HepG2 (cell line): ENCODE results near the gene VDAC2. TPM values are rescaled to one million over a fixed set of nuclear protein-coding genes. Genes with fewer than 3 reads are reported as not detected.

Experiments
- CCDC6 ChIP-seq: sonication (generic); formaldehyde crosslinking; IDR thresholded peaks from 2 replicates; pipeline ENCODE4 v1.8.1; 2022; ENCODE audit warnings: mild to moderate bottlenecking, missing genetic modification reagents, moderate library complexity
- HIVEP1 ChIP-seq: sonication (generic); formaldehyde crosslinking; IDR thresholded peaks from 2 replicates; pipeline ENCODE4 v1.4.0; 2020; ENCODE audit warnings: mild to moderate bottlenecking, missing genetic modification reagents
- KDM1A ChIP-seq: IDR thresholded peaks from 2 replicates; pipeline ENCODE4 v1.6.1; 2016; ENCODE audit warnings: missing compliant biosample characterization
- KDM4B ChIP-seq: sonication (generic); formaldehyde crosslinking; IDR thresholded peaks from 2 replicates; pipeline ENCODE4 v1.4.0; 2020; ENCODE audit warnings: missing genetic modification reagents
- KDM6A ChIP-seq: IDR thresholded peaks from 2 replicates; pipeline ENCODE4 v1.6.1; 2016; ENCODE audit warnings: low read depth
- KMT2B ChIP-seq: IDR thresholded peaks from 2 replicates; pipeline ENCODE4 v1.6.1; 2016; ENCODE audit warnings: missing genetic modification reagents, missing compliant biosample characterization
- MATR3 ChIP-seq: sonication (generic); formaldehyde crosslinking; IDR thresholded peaks from 2 replicates; pipeline ENCODE4 v1.4.0; 2020; ENCODE audit warnings: missing genetic modification reagents
- MLLT10 ChIP-seq: sonication (generic); formaldehyde crosslinking; IDR thresholded peaks from 2 replicates; pipeline ENCODE4 v1.4.0; 2020; ENCODE audit warnings: missing genetic modification reagents
- NBN ChIP-seq: fragments of 450-650 bp; conservative IDR thresholded peaks from 2 replicates; pipeline ENCODE4 v1.6.1; 2017
- NCOA5 ChIP-seq: sonication (generic); formaldehyde crosslinking; IDR thresholded peaks from 2 replicates; pipeline ENCODE4 v1.4.0; 2020; ENCODE audit warnings: missing genetic modification reagents
- ONECUT2 ChIP-seq: sonication (generic); formaldehyde crosslinking; IDR thresholded peaks from 2 replicates; pipeline ENCODE4 v1.4.0; 2020; ENCODE audit warnings: missing genetic modification reagents
- PLRG1 ChIP-seq: fragments of 450-650 bp; conservative IDR thresholded peaks from 2 replicates; pipeline ENCODE4 v1.6.1; 2016
- PRMT3 ChIP-seq: sonication (generic); formaldehyde crosslinking; IDR thresholded peaks from 2 replicates; pipeline ENCODE4 v1.8.1; 2022; ENCODE audit warnings: low read depth, mild to moderate bottlenecking, moderate library complexity, missing genetic modification reagents, borderline replicate concordance
- RELA ChIP-seq: sonication (generic); formaldehyde crosslinking; IDR thresholded peaks from 2 replicates; pipeline ENCODE4 v1.4.0; 2020; ENCODE audit warnings: missing genetic modification reagents
- SOX13 ChIP-seq, 3 experiments: fragments of 450-650 bp in 1 of 3; sonication (generic) in 1 of 3; formaldehyde crosslinking in 1 of 3; IDR thresholded peaks in 2 of 3; conservative IDR thresholded peaks in 1 of 3; 2 replicates each; pipeline versions ENCODE4 v1.5.0 to v1.6.1; 2016 to 2020; ENCODE audit warnings: antibody characterized with exemption in 1 of 3, mild to moderate bottlenecking in 1 of 3, missing compliant biosample characterization in 1 of 3, missing genetic modification reagents in 1 of 3, moderate library complexity in 1 of 3
- YEATS4 ChIP-seq: sonication (generic); formaldehyde crosslinking; IDR thresholded peaks from 2 replicates; pipeline ENCODE4 v1.4.0; 2020; ENCODE audit warnings: missing genetic modification reagents, borderline replicate concordance
- ZEB1 ChIP-seq: IDR thresholded peaks from 2 replicates; pipeline ENCODE4 v1.6.1; 2012; ENCODE audit warnings: mild to moderate bottlenecking, low read depth, inconsistent platforms; ENCODE audit not compliant: insufficient replicate concordance
- ZFAT ChIP-seq: sonication (generic); formaldehyde crosslinking; conservative IDR thresholded peaks from 2 replicates; pipeline ENCODE4 v1.8.1; 2023; ENCODE audit warnings: missing genetic modification reagents, inconsistent platforms
- ZFP36L1 ChIP-seq: sonication (generic); formaldehyde crosslinking; IDR thresholded peaks from 2 replicates; pipeline ENCODE4 v1.8.0; 2022; ENCODE audit warnings: mild to moderate bottlenecking, missing genetic modification reagents, moderate library complexity
- ZNF253 ChIP-seq: sonication (generic); formaldehyde crosslinking; IDR thresholded peaks from 2 replicates; pipeline ENCODE4 v1.8.0; 2022; ENCODE audit warnings: mild to moderate bottlenecking, missing genetic modification reagents, borderline replicate concordance
- ZNF446 ChIP-seq: sonication (generic); formaldehyde crosslinking; IDR thresholded peaks from 2 replicates; pipeline ENCODE4 v1.5.0; 2020; ENCODE audit warnings: mild to moderate bottlenecking, missing genetic modification reagents
- ZNF484 ChIP-seq: sonication (generic); formaldehyde crosslinking; IDR thresholded peaks from 2 replicates; pipeline ENCODE4 v1.5.1; 2020; ENCODE audit warnings: mild to moderate bottlenecking, low read depth, missing genetic modification reagents, borderline replicate concordance
- ZNF546 ChIP-seq: sonication (generic); formaldehyde crosslinking; conservative IDR thresholded peaks from 2 replicates; pipeline ENCODE4 v1.8.1; 2023; ENCODE audit warnings: mild to moderate bottlenecking, missing genetic modification reagents
- ZNF558 ChIP-seq: sonication (generic); formaldehyde crosslinking; IDR thresholded peaks from 2 replicates; pipeline ENCODE4 v1.9.0; 2022; ENCODE audit warnings: mild to moderate bottlenecking, missing genetic modification reagents, borderline replicate concordance
- ZNF562 ChIP-seq: sonication (generic); formaldehyde crosslinking; IDR thresholded peaks from 2 replicates; pipeline ENCODE4 v1.8.0; 2022; ENCODE audit warnings: missing genetic modification reagents, borderline replicate concordance
- ZNF776 ChIP-seq: sonication (generic); formaldehyde crosslinking; IDR thresholded peaks from 2 replicates; pipeline ENCODE4 v1.4.0; 2020; ENCODE audit warnings: mild to moderate bottlenecking, missing genetic modification reagents
- ZNF777 ChIP-seq: sonication (generic); formaldehyde crosslinking; IDR thresholded peaks from 2 replicates; pipeline ENCODE4 v1.4.0; 2020; ENCODE audit warnings: missing genetic modification reagents
- ZSCAN21 ChIP-seq: sonication (generic); formaldehyde crosslinking; IDR thresholded peaks from 2 replicates; pipeline ENCODE4 v1.8.0; 2022; ENCODE audit warnings: mild to moderate bottlenecking, missing genetic modification reagents, moderate library complexity, borderline replicate concordance
- polyA plus RNA-seq, 8 experiments: library from polyadenylated mRNA; depleted of rRNA in 3 of 8; stranded (reverse) in 7 of 8; unstranded in 1 of 8; fragments of >200 nt; fragmentation: Illumina TruSeq in 4 of 8; extraction: Trizol in 4 of 8; gene quantifications; 2 replicates each; pipeline versions ENCODE4 v1.2.1 to v1.2.3, GENCODE V29; 2011 to 2016; ENCODE audit warnings: low read depth in 4 of 8, missing spikeins in 1 of 8, mixed read lengths in 1 of 8; ENCODE audit not compliant: insufficient read depth in 1 of 8
- total RNA-seq, 5 experiments: library from RNA; depleted of rRNA; stranded (reverse); fragments of >200 nt; fragmentation: Illumina TruSeq; extraction: Trizol; gene quantifications; 2 replicates each; pipeline ENCODE4 v1.2.3, GENCODE V29; 2016; ENCODE audit warnings: low read depth in 1 of 5
- TF ChIP-seq, protein P1 (sequence below): sonication (generic); formaldehyde crosslinking; IDR thresholded peaks from 2 replicates; pipeline ENCODE4 v1.4.0; 2020; ENCODE audit warnings: missing genetic modification reagents
- TF ChIP-seq, protein P2 (sequence below): sonication (generic); formaldehyde crosslinking; IDR thresholded peaks from 2 replicates; pipeline ENCODE4 v1.5.1; 2020; ENCODE audit warnings: missing genetic modification reagents, mild to moderate bottlenecking, borderline replicate concordance

The VDAC2 gene
- total and polyA plus RNA-seq, 2 of the 13 experiments (the other 11 are each of a cell fraction or from before 2014, with no cell fraction given), result 67.9 to 222 TPM

DNA sequence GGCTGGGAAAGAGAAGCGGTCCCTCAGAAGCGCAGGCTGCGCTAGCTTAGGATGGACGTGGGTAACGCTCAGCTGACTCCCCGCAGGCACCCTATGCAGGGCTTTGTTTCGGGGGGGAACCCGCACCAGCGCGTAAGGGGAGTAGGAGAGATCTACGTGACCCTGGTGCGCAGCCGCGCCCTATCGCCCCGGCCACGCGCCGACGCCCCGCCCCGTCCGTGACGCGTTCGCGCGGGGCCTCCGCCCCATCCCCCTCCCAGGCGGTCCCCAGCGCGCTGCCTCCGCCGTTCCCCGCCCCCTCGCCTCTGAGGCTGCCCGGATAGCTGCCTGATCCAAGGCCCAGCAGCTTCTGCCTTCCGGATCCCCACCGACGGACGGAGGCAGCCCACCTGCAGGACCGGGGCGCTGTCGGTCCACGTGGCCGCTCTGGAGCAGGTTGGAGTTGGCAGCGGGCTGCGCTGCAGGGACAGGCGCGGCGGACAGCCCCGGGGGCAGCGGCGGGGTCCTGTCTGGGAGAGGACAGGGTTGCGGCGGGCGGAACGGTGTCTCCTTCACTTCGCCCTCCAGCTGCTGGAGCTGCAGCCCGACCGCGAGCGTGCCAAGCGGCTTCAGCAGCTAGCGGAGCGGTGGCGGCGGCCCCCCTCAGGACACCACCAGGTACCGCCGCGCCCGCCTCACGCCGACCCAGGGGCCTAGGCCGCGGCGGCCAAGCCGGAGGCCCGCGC is at the start of gene VDAC2 (continued):
- TF ChIP-seq SOX13 (IDR thresholded peaks at IDR 0.05), result no peak
- TF ChIP-seq SOX13 (CRISPR knock-in tag; conservative IDR thresholded peaks at IDR 0.05 in 1 of 2, IDR thresholded peaks at IDR 0.05 in 1 of 2), result peak in 1 of 2 experiments; percentile 34; a peak in 1 of 4 replicates
- TF ChIP-seq, protein P1, sequence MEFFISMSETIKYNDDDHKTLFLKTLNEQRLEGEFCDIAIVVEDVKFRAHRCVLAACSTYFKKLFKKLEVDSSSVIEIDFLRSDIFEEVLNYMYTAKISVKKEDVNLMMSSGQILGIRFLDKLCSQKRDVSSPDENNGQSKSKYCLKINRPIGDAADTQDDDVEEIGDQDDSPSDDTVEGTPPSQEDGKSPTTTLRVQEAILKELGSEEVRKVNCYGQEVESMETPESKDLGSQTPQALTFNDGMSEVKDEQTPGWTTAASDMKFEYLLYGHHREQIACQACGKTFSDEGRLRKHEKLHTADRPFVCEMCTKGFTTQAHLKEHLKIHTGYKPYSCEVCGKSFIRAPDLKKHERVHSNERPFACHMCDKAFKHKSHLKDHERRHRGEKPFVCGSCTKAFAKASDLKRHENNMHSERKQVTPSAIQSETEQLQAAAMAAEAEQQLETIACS (CRISPR knock-in tag), result peak; percentile 46; the same call in 1 of the 2 replicates
- TF ChIP-seq, protein P2, sequence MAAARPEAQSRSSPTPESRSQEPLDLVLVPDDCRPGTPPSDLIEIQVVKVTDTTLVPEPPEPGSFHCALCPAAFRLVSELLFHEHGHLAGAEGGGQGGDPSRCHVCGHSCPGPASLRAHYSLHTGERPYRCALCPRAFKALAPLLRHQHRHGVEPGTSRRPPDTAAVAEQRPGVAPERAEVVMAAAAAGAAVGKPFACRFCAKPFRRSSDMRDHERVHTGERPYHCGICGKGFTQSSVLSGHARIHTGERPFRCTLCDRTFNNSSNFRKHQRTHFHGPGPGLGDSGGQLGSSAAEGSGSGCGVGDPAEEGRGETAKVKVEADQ (CRISPR knock-in tag), result peak; percentile 49; the same call in 1 of the 2 replicates
- TF ChIP-seq NCOA5 (CRISPR knock-in tag), result no peak
- TF ChIP-seq CCDC6, result peak; percentile 67
- peak; percentile 25; the same call in 1 of the 2 replicates for TF ChIP-seq ZNF446 (CRISPR knock-in tag)
- no peak for TF ChIP-seq ZNF777 (CRISPR knock-in tag)
- TF ChIP-seq KDM6A (CRISPR knock-in tag), result 0 out of 2 replicates have a peak, but pooled peaks have one; percentile 37
- peak; percentile 84 for TF ChIP-seq YEATS4 (CRISPR knock-in tag)
- peak; percentile 90; the same call in 1 of the 2 replicates for TF ChIP-seq RELA (CRISPR knock-in tag)
- 0 out of 2 replicates have a peak, but pooled peaks have one; percentile 36 for TF ChIP-seq PRMT3
- TF ChIP-seq KDM1A (CRISPR knock-in tag), result no peak
- no peak for TF ChIP-seq ZNF562
- no peak for TF ChIP-seq MATR3 (CRISPR knock-in tag)
- TF ChIP-seq ZFP36L1 (CRISPR knock-in tag), result peak; percentile 73; the same call in 1 of the 2 replicates
- TF ChIP-seq HIVEP1 (CRISPR knock-in tag), result peak; percentile 64; the same call in 1 of the 2 replicates
- TF ChIP-seq ZNF546, result no peak; the same call in none of the 2 replicates
- TF ChIP-seq ZNF484 (CRISPR knock-in tag), result no peak
- TF ChIP-seq ONECUT2 (CRISPR knock-in tag), result no peak
- no peak; the same call in 1 of the 2 replicates for TF ChIP-seq ZFAT
- peak; percentile 88 for TF ChIP-seq KMT2B
- no peak for TF ChIP-seq ZEB1
- TF ChIP-seq MLLT10 (CRISPR knock-in tag), result no peak
- TF ChIP-seq ZSCAN21, result peak; percentile 42; the same call in 1 of the 2 replicates
- TF ChIP-seq ZNF253 (CRISPR knock-in tag), result no peak
- peak; percentile 87 for TF ChIP-seq ZNF776
- TF ChIP-seq PLRG1, result no peak
- no peak for TF ChIP-seq NBN
- no peak; the same call in 1 of the 2 replicates for TF ChIP-seq ZNF558 (CRISPR knock-in tag)
- TF ChIP-seq KDM4B (CRISPR knock-in tag), result peak; percentile 87
